ENCODE data around the gene RNF17. TPM values are rescaled to one million over a fixed set of nuclear protein-coding genes. Genes with fewer than 3 reads are reported as not detected.
"Not testable (repeated sequence)": the region's sequence is repeated elsewhere in the genome, so short reads cannot be mapped to it uniquely, and the experiment has no call there.

Gene RNF17
- total RNA-seq, 1 experiment from 2014 or later = not detected

DNA sequence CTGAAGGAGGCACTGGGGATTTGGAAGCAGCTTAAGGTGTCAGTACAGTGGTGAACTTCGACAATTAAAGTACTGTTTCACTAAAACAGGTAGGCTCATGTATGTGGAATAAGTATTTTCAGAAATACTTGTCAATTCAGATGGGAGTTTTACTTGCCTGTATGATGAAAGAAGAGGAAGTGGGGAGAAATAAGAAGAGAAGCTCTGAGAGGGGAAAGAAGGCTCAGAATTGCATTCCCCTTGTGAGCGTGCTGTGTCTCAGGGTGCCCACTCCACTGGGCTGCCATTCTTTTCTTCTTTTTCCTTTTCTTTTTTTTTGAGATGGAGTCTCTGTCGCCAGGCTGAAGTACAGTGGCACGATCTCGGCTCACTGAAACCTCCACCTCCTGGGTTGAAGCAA, 38.6 kb upstream of the RNF17 start:
- TF ChIP-seq, protein P1, sequence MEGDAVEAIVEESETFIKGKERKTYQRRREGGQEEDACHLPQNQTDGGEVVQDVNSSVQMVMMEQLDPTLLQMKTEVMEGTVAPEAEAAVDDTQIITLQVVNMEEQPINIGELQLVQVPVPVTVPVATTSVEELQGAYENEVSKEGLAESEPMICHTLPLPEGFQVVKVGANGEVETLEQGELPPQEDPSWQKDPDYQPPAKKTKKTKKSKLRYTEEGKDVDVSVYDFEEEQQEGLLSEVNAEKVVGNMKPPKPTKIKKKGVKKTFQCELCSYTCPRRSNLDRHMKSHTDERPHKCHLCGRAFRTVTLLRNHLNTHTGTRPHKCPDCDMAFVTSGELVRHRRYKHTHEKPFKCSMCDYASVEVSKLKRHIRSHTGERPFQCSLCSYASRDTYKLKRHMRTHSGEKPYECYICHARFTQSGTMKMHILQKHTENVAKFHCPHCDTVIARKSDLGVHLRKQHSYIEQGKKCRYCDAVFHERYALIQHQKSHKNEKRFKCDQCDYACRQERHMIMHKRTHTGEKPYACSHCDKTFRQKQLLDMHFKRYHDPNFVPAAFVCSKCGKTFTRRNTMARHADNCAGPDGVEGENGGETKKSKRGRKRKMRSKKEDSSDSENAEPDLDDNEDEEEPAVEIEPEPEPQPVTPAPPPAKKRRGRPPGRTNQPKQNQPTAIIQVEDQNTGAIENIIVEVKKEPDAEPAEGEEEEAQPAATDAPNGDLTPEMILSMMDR (IDR thresholded peaks at IDR 0.05; ENCODE audit: unreplicated experiment) = no peak
- Mint-ChIP-seq H3K9me3 (ENCODE audit: unreplicated experiment) (no peaks in the 10 kb centered on the region), H3K27me3 (ENCODE audit: insufficient read depth, unreplicated experiment) (peaks cover 2% of the 10 kb centered on the region), H3K4me1 (ENCODE audit: insufficient read depth, unreplicated experiment) (no peaks in the 10 kb centered on the region), H3K4me3 (ENCODE audit: unreplicated experiment) (no peak overlapping the region), H3K27ac (ENCODE audit: low read depth, unreplicated experiment) (no peak overlapping the region), H3K36me3 (ENCODE audit: insufficient read depth, unreplicated experiment) (no peaks in the 10 kb centered on the region)
- no peak for DNase-seq (ENCODE audit: unreplicated experiment)
- ChIA-PET CTCF (interaction anchor here (0.6 to 3.1 kb wide), 5 partner anchors 8 to 242 kb away, joined by 3 to 24 read pairs (median 3); no protein-coding TSS in a partner anchor), POLR2A (no interaction called here)
- intact Hi-C loops (cut with micrococcal nuclease) = loop anchor here (5.0 to 10.0 kb wide), 2 partner anchors 33 to 501 kb away; no protein-coding TSS in a partner anchor
- no TSS peak for BruUV-seq (replicated peaks)

DNA sequence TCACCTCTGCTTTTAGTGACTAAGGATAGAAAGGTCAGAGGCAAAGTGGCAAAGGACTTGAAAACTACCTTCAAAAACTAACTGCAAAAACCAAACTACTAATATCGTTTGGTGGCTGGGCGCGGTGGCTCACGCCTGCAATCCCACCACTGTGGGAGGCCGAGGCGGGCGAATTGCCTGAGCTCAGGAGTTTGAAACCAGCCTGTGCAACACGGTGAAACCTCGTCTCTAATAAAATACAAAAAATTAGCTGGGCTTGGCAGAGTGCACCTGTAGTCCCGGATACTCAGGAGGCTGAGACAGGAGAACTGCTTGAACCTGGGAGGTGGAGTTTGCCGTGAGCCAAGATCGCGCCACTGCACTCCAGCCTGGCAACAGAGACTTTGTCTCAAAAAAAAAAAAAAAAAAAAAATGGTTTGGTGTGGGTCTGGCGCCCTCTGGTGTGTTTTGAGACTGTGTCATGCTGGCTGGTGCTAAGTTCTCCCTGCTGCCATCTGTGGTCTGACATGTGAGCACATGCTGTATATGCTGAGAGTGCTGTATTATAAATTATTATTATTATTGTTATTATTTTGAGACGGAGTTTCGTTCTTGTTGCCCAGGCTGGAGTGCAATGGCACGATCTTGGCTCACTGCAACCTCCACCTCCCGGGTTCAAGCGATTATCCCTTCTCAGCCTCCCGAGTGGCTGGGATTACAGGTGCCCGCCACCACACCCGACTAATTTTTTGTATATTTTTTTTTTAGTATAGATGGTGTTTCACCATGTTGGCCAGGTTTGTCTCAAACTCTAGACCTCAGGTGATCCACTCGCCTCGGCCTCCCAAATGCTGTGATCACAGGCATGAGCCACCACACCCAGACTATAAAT, 36.0 kb upstream of the RNF17 start:
- no peak overlapping the region for H3K27ac Mint-ChIP-seq (ENCODE audit: low read depth, unreplicated experiment)
- H3K9me3 Mint-ChIP-seq (ENCODE audit: unreplicated experiment) = peaks cover 9% of the 10 kb centered on the region
- intact Hi-C loops (cut with micrococcal nuclease) = loop anchor here (1.0 to 10.0 kb wide), 5 partner anchors 36 to 503 kb away; no protein-coding TSS in a partner anchor
- TF ChIP-seq, protein P1 (IDR thresholded peaks at IDR 0.05; ENCODE audit: unreplicated experiment) = peak; percentile 81
- ChIA-PET POLR2A (interaction anchor here (0.9 to 1.0 kb wide), 2 partner anchors 56 to 122 kb away, joined by 3 read pairs; no protein-coding TSS in a partner anchor), CTCF (interaction anchor here (0.6 to 3.1 kb wide), 27 partner anchors 8 to 459 kb away, joined by 3 to 24 read pairs (median 3); no protein-coding TSS in a partner anchor)
- DNase-seq (ENCODE audit: unreplicated experiment) = peak; percentile 83
- H3K4me3 Mint-ChIP-seq (ENCODE audit: unreplicated experiment) = no peak overlapping the region
- no peaks in the 10 kb centered on the region for H3K36me3 Mint-ChIP-seq (ENCODE audit: insufficient read depth, unreplicated experiment)
- H3K27me3 Mint-ChIP-seq (ENCODE audit: insufficient read depth, unreplicated experiment) = no peaks in the 10 kb centered on the region
- BruUV-seq (replicated peaks) = no TSS peak
- H3K4me1 Mint-ChIP-seq (ENCODE audit: insufficient read depth, unreplicated experiment) = no peaks in the 10 kb centered on the region

DNA sequence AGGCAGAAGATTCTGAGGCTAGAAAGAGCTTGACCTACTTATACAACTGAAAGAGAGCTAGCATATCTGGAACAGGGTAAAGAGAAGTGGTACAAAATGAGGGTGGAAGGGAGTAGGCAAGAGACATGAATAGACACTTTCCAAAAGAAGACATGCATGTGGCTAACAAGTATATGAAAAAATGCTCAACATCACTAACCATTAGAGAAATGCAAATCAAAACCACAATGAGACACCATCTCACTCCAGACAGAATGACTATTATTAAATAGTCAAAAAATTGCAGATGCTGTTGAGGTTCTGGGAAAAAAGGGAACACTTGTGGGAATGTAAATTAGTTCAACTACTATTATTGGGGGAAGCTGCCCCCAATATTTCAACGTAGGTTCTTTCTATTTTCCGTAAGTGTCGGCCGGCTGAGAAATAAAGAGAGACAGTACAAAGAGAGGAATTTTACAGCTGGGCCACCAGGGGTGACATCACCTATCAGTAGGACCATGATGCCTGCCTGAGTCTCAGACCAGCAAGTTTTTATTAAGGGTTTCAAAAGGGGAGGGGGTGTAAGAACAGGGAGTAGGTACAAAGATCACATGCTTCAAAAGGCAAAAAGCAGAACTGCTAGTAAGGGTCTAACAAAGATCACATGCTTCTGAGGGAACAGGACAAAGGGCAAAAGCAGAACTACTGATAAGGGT, 32.9 kb upstream of the RNF17 start:
- intact Hi-C loops (cut with micrococcal nuclease); BruUV-seq (replicated peaks); H3K27me3 Mint-ChIP-seq (ENCODE audit: insufficient read depth, unreplicated experiment); H3K27ac Mint-ChIP-seq (ENCODE audit: low read depth, unreplicated experiment); H3K4me3 Mint-ChIP-seq (ENCODE audit: unreplicated experiment); H3K9me3 Mint-ChIP-seq (ENCODE audit: unreplicated experiment); H3K36me3 Mint-ChIP-seq (ENCODE audit: insufficient read depth, unreplicated experiment); DNase-seq (ENCODE audit: unreplicated experiment); H3K4me1 Mint-ChIP-seq (ENCODE audit: insufficient read depth, unreplicated experiment): not testable (repeated sequence)
- POLR2A ChIA-PET = interaction anchor here (0.7 kb wide), 1 partner anchor 8 kb away, joined by 3 read pairs; no protein-coding TSS in a partner anchor
- CTCF ChIA-PET = interaction anchor here (0.7 kb wide), 1 partner anchor 156 kb away, joined by 4 read pairs; no protein-coding TSS in a partner anchor

DNA sequence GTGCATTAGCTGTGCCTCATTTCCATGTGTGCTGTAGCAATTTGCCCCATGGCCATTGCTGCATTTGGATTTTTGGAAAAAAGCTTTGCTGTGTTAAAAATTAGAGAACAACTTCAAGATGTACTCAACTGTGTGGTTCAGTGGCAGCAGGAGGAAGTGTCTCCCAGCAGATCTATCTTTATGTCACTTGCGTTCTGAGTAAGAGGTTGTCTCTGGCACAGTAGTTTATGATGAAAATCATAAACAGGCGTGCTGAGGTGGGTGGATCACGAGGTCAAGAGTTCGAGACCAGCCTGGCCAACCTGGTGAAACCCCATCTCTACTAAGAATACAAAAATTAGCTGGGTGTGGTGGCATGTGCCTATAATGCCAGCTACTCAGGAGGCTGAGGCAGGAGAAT, 29.0 kb upstream of the RNF17 start:
- Mint-ChIP-seq H3K4me1 (ENCODE audit: insufficient read depth, unreplicated experiment) (no peaks in the 10 kb centered on the region), H3K4me3 (ENCODE audit: unreplicated experiment) (no peak overlapping the region), H3K27ac (ENCODE audit: low read depth, unreplicated experiment) (no peak overlapping the region), H3K27me3 (ENCODE audit: insufficient read depth, unreplicated experiment) (no peaks in the 10 kb centered on the region), H3K9me3 (ENCODE audit: unreplicated experiment) (peaks cover 9% of the 10 kb centered on the region), H3K36me3 (ENCODE audit: insufficient read depth, unreplicated experiment) (no peaks in the 10 kb centered on the region)
- intact Hi-C loops (cut with micrococcal nuclease) = no loop called here
- CTCF ChIA-PET = interaction anchor here (1.0 to 1.6 kb wide), 2 partner anchors 21 to 52 kb away, joined by 3 to 4 read pairs; no protein-coding TSS in a partner anchor
- BruUV-seq (replicated peaks) = no TSS peak
- POLR2A ChIA-PET = no interaction called here
- TF ChIP-seq, protein P1 (IDR thresholded peaks at IDR 0.05; ENCODE audit: unreplicated experiment) = no peak
- DNase-seq (ENCODE audit: unreplicated experiment) = no peak

All from MCF 10A (cell line).